HepG2 (cell line): ENCODE data around the gene SLC8B1.

Source experiments
- ATF2 ChIP-seq: sonication (generic); formaldehyde crosslinking; IDR thresholded peaks from 2 replicates; pipeline ENCODE4 v1.4.0; 2020; ENCODE audit warnings: missing genetic modification reagents
- CTCF ChIP-seq: sonication (generic); formaldehyde crosslinking; IDR thresholded peaks from 2 replicates; pipeline ENCODE4 v1.5.0; 2020; ENCODE audit warnings: mild to moderate bottlenecking, missing genetic modification reagents, moderate library complexity
- EP300 ChIP-seq, 3 experiments: sonication (generic) in 1 of 3; formaldehyde crosslinking in 1 of 3; IDR thresholded peaks; 2 replicates each; pipeline versions ENCODE4 v1.5.1 to v1.6.1; 2011 to 2020; ENCODE audit warnings: low read depth in 2 of 3, low read length in 2 of 3, borderline replicate concordance in 1 of 3, improper control_type of control experiment in 1 of 3, mild to moderate bottlenecking in 1 of 3, missing genetic modification reagents in 1 of 3, moderate library complexity in 1 of 3
- HMG20B ChIP-seq: conservative IDR thresholded peaks from 2 replicates; pipeline ENCODE4 v1.6.1; 2016; ENCODE audit warnings: missing genetic modification reagents, missing compliant biosample characterization
- REST ChIP-seq, 2 experiments: IDR thresholded peaks; 2 replicates each; pipeline ENCODE4 v1.6.1; 2011 to 2012; ENCODE audit warnings: low read length in 2 of 2, borderline replicate concordance in 1 of 2, low read depth in 1 of 2, mild to moderate bottlenecking in 1 of 2, moderate library complexity in 1 of 2
- SALL1 ChIP-seq: sonication (generic); formaldehyde crosslinking; IDR thresholded peaks from 2 replicates; pipeline ENCODE4 v1.8.0; 2022; ENCODE audit warnings: mild to moderate bottlenecking, missing genetic modification reagents
- ZNF10 ChIP-seq: sonication (generic); formaldehyde crosslinking; IDR thresholded peaks from 2 replicates; pipeline ENCODE4 v1.4.0; 2020; ENCODE audit warnings: mild to moderate bottlenecking, low read depth, missing genetic modification reagents, borderline replicate concordance
- ZNF160 ChIP-seq: sonication (generic); formaldehyde crosslinking; IDR thresholded peaks from 2 replicates; pipeline ENCODE4 v1.8.0; 2022; ENCODE audit warnings: mild to moderate bottlenecking, inconsistent platforms, missing genetic modification reagents
- TF ChIP-seq, protein P1 (sequence below), 2 experiments: fragments of 450-650 bp in 1 of 2; sonication (generic) in 1 of 2; formaldehyde crosslinking; IDR thresholded peaks; 2 replicates each; pipeline versions ENCODE4 v1.5.0 to v1.8.0; 2020 to 2022; ENCODE audit warnings: mild to moderate bottlenecking in 1 of 2, missing genetic modification reagents in 1 of 2
- TF ChIP-seq, protein P2 (sequence below), 2 experiments: sonication (generic) in 1 of 2; formaldehyde crosslinking in 1 of 2; IDR thresholded peaks; 2 replicates each; pipeline versions ENCODE4 v1.5.1 to v1.6.1; 2011 to 2020; ENCODE audit warnings: borderline replicate concordance in 1 of 2, low read depth in 1 of 2, low read length in 1 of 2, mild to moderate bottlenecking in 1 of 2, missing genetic modification reagents in 1 of 2, moderate library complexity in 1 of 2

DNA sequence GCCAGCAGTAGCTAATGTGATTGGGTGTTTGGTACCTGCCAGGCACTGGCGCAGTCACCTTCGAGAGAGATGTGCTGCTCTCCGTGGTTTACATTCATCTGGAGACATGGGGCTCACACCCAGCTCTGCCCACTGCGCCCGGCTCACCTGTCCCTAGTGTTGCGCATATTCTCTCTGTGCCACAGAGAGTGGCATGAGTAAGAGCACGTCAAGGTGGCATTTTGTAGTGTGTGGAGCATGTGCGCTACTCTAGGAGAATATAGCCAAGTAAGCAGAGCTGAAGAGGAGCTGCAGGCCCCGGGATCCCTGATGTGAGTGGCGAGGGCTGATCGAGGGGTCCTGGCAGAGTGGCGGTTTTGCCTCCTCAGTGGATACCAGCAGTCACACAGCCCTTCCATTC lies 66.8 kb downstream of the SLC8B1 start:
- TF ChIP-seq, protein P1, sequence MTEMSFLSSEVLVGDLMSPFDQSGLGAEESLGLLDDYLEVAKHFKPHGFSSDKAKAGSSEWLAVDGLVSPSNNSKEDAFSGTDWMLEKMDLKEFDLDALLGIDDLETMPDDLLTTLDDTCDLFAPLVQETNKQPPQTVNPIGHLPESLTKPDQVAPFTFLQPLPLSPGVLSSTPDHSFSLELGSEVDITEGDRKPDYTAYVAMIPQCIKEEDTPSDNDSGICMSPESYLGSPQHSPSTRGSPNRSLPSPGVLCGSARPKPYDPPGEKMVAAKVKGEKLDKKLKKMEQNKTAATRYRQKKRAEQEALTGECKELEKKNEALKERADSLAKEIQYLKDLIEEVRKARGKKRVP (CRISPR knock-in tag; IDR thresholded peaks at IDR 0.05): no peak
- TF ChIP-seq EP300 (IDR thresholded peaks at IDR 0.05; ENCODE audit: low read depth in 2 of 2, low read length in 2 of 2) (no peak), EP300 (CRISPR knock-in tag; IDR thresholded peaks at IDR 0.05; ENCODE audit: borderline replicate concordance) (no peak), ATF2 (CRISPR knock-in tag) (no peak), ZNF160 (no peak), CTCF (no peak), ZNF10 (CRISPR knock-in tag) (no peak), REST (IDR thresholded peaks at IDR 0.05; ENCODE audit: borderline replicate concordance in 1 of 2, low read depth in 1 of 2, low read length in 2 of 2) (no peak), SALL1 (no peak), HMG20B (CRISPR knock-in tag) (no peak)
- TF ChIP-seq, protein P2, sequence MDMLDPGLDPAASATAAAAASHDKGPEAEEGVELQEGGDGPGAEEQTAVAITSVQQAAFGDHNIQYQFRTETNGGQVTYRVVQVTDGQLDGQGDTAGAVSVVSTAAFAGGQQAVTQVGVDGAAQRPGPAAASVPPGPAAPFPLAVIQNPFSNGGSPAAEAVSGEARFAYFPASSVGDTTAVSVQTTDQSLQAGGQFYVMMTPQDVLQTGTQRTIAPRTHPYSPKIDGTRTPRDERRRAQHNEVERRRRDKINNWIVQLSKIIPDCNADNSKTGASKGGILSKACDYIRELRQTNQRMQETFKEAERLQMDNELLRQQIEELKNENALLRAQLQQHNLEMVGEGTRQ (IDR thresholded peaks at IDR 0.05; ENCODE audit: low read depth, low read length): no peak
- TF ChIP-seq, protein P2 (CRISPR knock-in tag; IDR thresholded peaks at IDR 0.05; ENCODE audit: borderline replicate concordance): no peak
